ENCODE measurements around the gene CLIC6.

CLIC6 gene

GRCh38 chr21:34761758-34762330 is 93.0 kb downstream of the CLIC6 start:
- in situ Hi-C loops (cut with MboI; ENCODE audit: low sequenced_read_pairs): no loop called here

GRCh38 chr21:34762786-34763185 is 94.0 kb downstream of the CLIC6 start:
- in situ Hi-C loops (cut with MboI; ENCODE audit: low sequenced_read_pairs): no loop called here

- in situ Hi-C loops (cut with MboI; ENCODE audit: low sequenced_read_pairs): no loop called here
Measured at GRCh38 chr21:34764715-34765284, 96.0 kb downstream of the CLIC6 start.

GRCh38 chr21:34765619-34766018 is 96.8 kb downstream of the CLIC6 start:
- in situ Hi-C loops (cut with MboI; ENCODE audit: low sequenced_read_pairs): no loop called here

GRCh38 chr21:34766862-34767261 is 98.1 kb downstream of the CLIC6 start:
- in situ Hi-C loops (cut with MboI; ENCODE audit: low sequenced_read_pairs): no loop called here

All from HL-60/S4 treated with retinoic acid at 250 ng/mL for 4 days and 3 days (cell line).